NCI-H2171 (cell line): Measurements from ENCODE around the gene PRAMEF8.
"Not testable (repeated sequence)": the region's sequence is repeated elsewhere in the genome, so short reads cannot be mapped to it uniquely, and the experiment has no call there.

Source experiments
- DNase-seq: peaks from one replicate; lab custom pipeline; 2025; lab: John Stamatoyannopoulos, UW

The PRAMEF8 gene

GRCh38 chr1:13285037-13285436 is at the start of gene PRAMEF8:
Gene PRAMEF8, minus strand, starts transcription at chr1:13285137. Its CDS starts 1,046 bp downstream, at chr1:13284091.
- DNase-seq, result not testable (repeated sequence)

- not testable (repeated sequence) for DNase-seq
Observed at GRCh38 chr1:13315281-13315680, 30.3 kb upstream of the PRAMEF8 start, which contains the start of gene PRAMEF15. Gene PRAMEF15, plus strand, starts transcription at chr1:13315581. Its CDS starts 2,827 bp downstream, at chr1:13318408.

GRCh38 chr1:13303239-13303638 is 18.3 kb upstream of the PRAMEF8 start, which contains the start of gene PRAMEF33:
Gene PRAMEF33, plus strand, starts transcription at chr1:13303539. Its CDS starts 2,416 bp downstream, at chr1:13305955.
- not testable (repeated sequence) for DNase-seq

GRCh38 chr1:13302197-13302596 is 17.3 kb upstream of the PRAMEF8 start:
- not testable (repeated sequence) for DNase-seq

GRCh38 chr1:13298699-13299098 is 13.8 kb upstream of the PRAMEF8 start:
- not testable (repeated sequence) for DNase-seq

- not testable (repeated sequence) for DNase-seq
Observed at GRCh38 chr1:13297216-13297931, 12.4 kb upstream of the PRAMEF8 start.

- DNase-seq, result not testable (repeated sequence)
Observed at GRCh38 chr1:13289030-13289429, 4.1 kb upstream of the PRAMEF8 start.

- not testable (repeated sequence) for DNase-seq
Observed at GRCh38 chr1:13279617-13280016, 5.3 kb downstream of the PRAMEF8 start.

GRCh38 chr1:13277016-13277415 is 7.9 kb downstream of the PRAMEF8 start:
- DNase-seq, result not testable (repeated sequence)

- DNase-seq, result not testable (repeated sequence)
Observed at GRCh38 chr1:13265124-13265523, 19.8 kb downstream of the PRAMEF8 start.

GRCh38 chr1:13253898-13254297 is 31.0 kb downstream of the PRAMEF8 start, which contains the start of gene PRAMEF5:
Gene PRAMEF5, plus strand, starts transcription at chr1:13254198. Its CDS starts 5,071 bp downstream, at chr1:13259269.
- not testable (repeated sequence) for DNase-seq

- DNase-seq, result not testable (repeated sequence)
Observed at GRCh38 chr1:13247122-13247521, 37.8 kb downstream of the PRAMEF8 start.

- not testable (repeated sequence) for DNase-seq
Observed at GRCh38 chr1:13246554-13246871, 38.4 kb downstream of the PRAMEF8 start.

GRCh38 chr1:13245841-13246553 is 38.9 kb downstream of the PRAMEF8 start:
- DNase-seq, result not testable (repeated sequence)

- DNase-seq, result not testable (repeated sequence)
Observed at GRCh38 chr1:13243536-13244263, 41.2 kb downstream of the PRAMEF8 start.

GRCh38 chr1:13239633-13240032 is 45.3 kb downstream of the PRAMEF8 start:
- DNase-seq, result not testable (repeated sequence)

- DNase-seq, result not testable (repeated sequence)
Observed at GRCh38 chr1:13237572-13237971, 47.4 kb downstream of the PRAMEF8 start.

GRCh38 chr1:13234057-13234456 is 50.9 kb downstream of the PRAMEF8 start:
- DNase-seq, result not testable (repeated sequence)

GRCh38 chr1:13232056-13232455 is 52.9 kb downstream of the PRAMEF8 start:
- not testable (repeated sequence) for DNase-seq
